ENCODE data around the gene PTPRN2. TPM values are rescaled to one million over a fixed set of nuclear protein-coding genes. Genes with fewer than 3 reads are reported as not detected.

PTPRN2 gene
- total RNA-seq, 1 experiment from 2014 or later: 2.1 TPM

- TF ChIP-seq TCF7L2 (IDR thresholded peaks at IDR 0.05; ENCODE audit: borderline replicate concordance, extremely low read depth, insufficient read depth, insufficient read length) (no peak), SRF (IDR thresholded peaks at IDR 0.05; ENCODE audit: low read depth) (no peak), YY1 (IDR thresholded peaks at IDR 0.05; ENCODE audit: extremely low read depth, insufficient replicate concordance, low read depth, low read length) (no peak), FOSL1 (IDR thresholded peaks at IDR 0.05; ENCODE audit: low read depth) (no peak)
Measured at GRCh38 chr7:158183431-158183830, 404.2 kb downstream of the PTPRN2 start (continued).

GRCh38 chr7:158176561-158177173, 411.0 kb downstream of the PTPRN2 start:
- BruUV-seq (replicated peaks): no TSS peak
- no peaks in the 10 kb centered on the region for H3K9me3 ChIP-seq (ENCODE audit: control insufficient read depth in 1 of 2, insufficient read depth in 1 of 2, low read depth in 1 of 2, low read length in 2 of 2)
- no peaks in the 10 kb centered on the region for H3K36me3 ChIP-seq (ENCODE audit: control insufficient read depth in 1 of 2, insufficient read depth in 2 of 2, low read length in 2 of 2)
- H2AFZ ChIP-seq (ENCODE audit: low read depth, low read length, poor library complexity, severe bottlenecking): no peak overlapping the region
- no peak overlapping the region for H3K4me3 ChIP-seq (replicated peaks in 1 of 2; ENCODE audit: low read depth in 1 of 2, low read length in 2 of 2)
- no peaks in the 10 kb centered on the region for H3K4me1 ChIP-seq (ENCODE audit: control insufficient read depth in 1 of 2, insufficient read depth in 2 of 2, low read length in 2 of 2)
- H3K9ac ChIP-seq (ENCODE audit: low read length): no peak overlapping the region
- TF ChIP-seq FOSL1 (IDR thresholded peaks at IDR 0.05; ENCODE audit: low read depth) (no peak), EZH2 (IDR thresholded peaks at IDR 0.05) (no peak), SP1 (IDR thresholded peaks at IDR 0.05; ENCODE audit: low read depth) (no peak), SIN3A (IDR thresholded peaks at IDR 0.05; ENCODE audit: low read depth) (no peak)
- ATAC-seq (no peak), DNase-seq (ENCODE audit: low read depth, low spot score) (no peak)
- CTCF ChIA-PET: no interaction called here
- no peaks in the 10 kb centered on the region for H3K27me3 ChIP-seq (ENCODE audit: insufficient read depth, low read length)
- H3K27ac ChIP-seq (ENCODE audit: low read depth, low read length): no peak overlapping the region
- H3K4me2 ChIP-seq (ENCODE audit: low read length): no peak overlapping the region
- no peaks in the 10 kb centered on the region for H3K79me2 ChIP-seq (ENCODE audit: insufficient read depth, low read length)
- no peaks in the 10 kb centered on the region for H3K9me2 ChIP-seq (ENCODE audit: insufficient read depth)
- POLR2A ChIA-PET: no interaction called here
- RAD21 ChIA-PET (ENCODE audit: low non-redundant PET in 1 of 2, low total read pairs in 2 of 2, uncharacterized antibody in 2 of 2, unreplicated experiment in 2 of 2): no interaction called here
- intact Hi-C loops (cut with micrococcal nuclease): no loop called here
- H4K20me1 ChIP-seq (ENCODE audit: insufficient read depth): no peaks in the 10 kb centered on the region

GRCh38 chr7:158175779-158176178, 411.8 kb downstream of the PTPRN2 start:
- no peak overlapping the region for H3K27ac ChIP-seq (ENCODE audit: low read depth, low read length)
- ChIA-PET POLR2A (no interaction called here), CTCF (no interaction called here), RAD21 (ENCODE audit: low non-redundant PET in 1 of 2, low total read pairs in 2 of 2, uncharacterized antibody in 2 of 2, unreplicated experiment in 2 of 2) (no interaction called here)
- H3K4me3 ChIP-seq (replicated peaks in 1 of 2; ENCODE audit: low read depth in 1 of 2, low read length in 2 of 2): no peak overlapping the region
- H3K4me1 ChIP-seq (ENCODE audit: control insufficient read depth in 1 of 2, insufficient read depth in 2 of 2, low read length in 2 of 2): no peaks in the 10 kb centered on the region
- intact Hi-C loops (cut with micrococcal nuclease): no loop called here
- H3K9me2 ChIP-seq (ENCODE audit: insufficient read depth): no peaks in the 10 kb centered on the region
- H4K20me1 ChIP-seq (ENCODE audit: insufficient read depth): no peaks in the 10 kb centered on the region
- DNase-seq (ENCODE audit: low read depth, low spot score): no peak
- H3K27me3 ChIP-seq (ENCODE audit: insufficient read depth, low read length): no peaks in the 10 kb centered on the region
- no peaks in the 10 kb centered on the region for H3K79me2 ChIP-seq (ENCODE audit: insufficient read depth, low read length)
- no TSS peak for BruUV-seq (replicated peaks)
- no peak overlapping the region for H2AFZ ChIP-seq (ENCODE audit: low read depth, low read length, poor library complexity, severe bottlenecking)
- no peaks in the 10 kb centered on the region for H3K9me3 ChIP-seq (ENCODE audit: control insufficient read depth in 1 of 2, insufficient read depth in 1 of 2, low read depth in 1 of 2, low read length in 2 of 2)
- TF ChIP-seq SRF (IDR thresholded peaks at IDR 0.05; ENCODE audit: low read depth) (no peak), ZNF274 (IDR thresholded peaks at IDR 0.05; ENCODE audit: low read depth, low read length) (no peak), YY1 (IDR thresholded peaks at IDR 0.05; ENCODE audit: extremely low read depth, insufficient replicate concordance, low read depth, low read length) (no peak), EGR1 (IDR thresholded peaks at IDR 0.05; ENCODE audit: low read depth) (no peak), CEBPB (IDR thresholded peaks at IDR 0.05; ENCODE audit: low read depth) (no peak)
- ATAC-seq: no peak
- no peaks in the 10 kb centered on the region for H3K36me3 ChIP-seq (ENCODE audit: control insufficient read depth in 1 of 2, insufficient read depth in 2 of 2, low read length in 2 of 2)
- no peak overlapping the region for H3K9ac ChIP-seq (ENCODE audit: low read length)
- H3K4me2 ChIP-seq (ENCODE audit: low read length): no peak overlapping the region
